BJ (cell line): Measurements from ENCODE around the gene SAMD7. TPM values are rescaled to one million over a fixed set of nuclear protein-coding genes. Genes with fewer than 3 reads are reported as not detected.

Experiments used
- CTCF ChIA-PET: fragments of 350-600 bp; formaldehyde crosslinking; extraction: SDS; loops from one replicate; lab custom pipeline; 2021; ENCODE audit warnings: antibody characterized with exemption, inconsistent platforms; lab: Yijun Ruan, JAX
- POLR2A ChIA-PET: fragments of 300-600 bp; sonication (Branson Sonifier 250); formaldehyde crosslinking; extraction: SDS; loops from one replicate; lab custom pipeline; 2021; ENCODE audit warnings: antibody characterized with exemption; lab: Charles Lee
- DNase-seq: peaks from one replicate; pipeline ENCODE4 v3.0.0-alpha.2; 2011; ENCODE audit warnings: low read depth
- H3K27me3 ChIP-seq: 2 replicates; pipeline ENCODE4 v1.6.0; 2011; ENCODE audit warnings: low read length; ENCODE audit not compliant: control insufficient read depth, insufficient read depth
- H3K36me3 ChIP-seq: 2 replicates; pipeline ENCODE4 v1.5.1; 2011; ENCODE audit warnings: low read length; ENCODE audit not compliant: control insufficient read depth, insufficient read depth
- H3K4me3 ChIP-seq: 2 replicates; pipeline ENCODE4 v1.5.1; 2011; ENCODE audit warnings: low read depth, mild to moderate bottlenecking, control low read depth, low read length
- CTCF ChIP-seq: IDR thresholded peaks from 2 replicates; pipeline ENCODE4 v1.5.1; 2011; ENCODE audit warnings: low read depth, mild to moderate bottlenecking, control low read depth, inconsistent platforms, low read length, moderate library complexity; ENCODE audit not compliant: insufficient read depth
- polyA plus RNA-seq: library from polyadenylated mRNA; depleted of rRNA; stranded (reverse); fragments of >200 nt; gene quantifications from 2 replicates; pipeline ENCODE4 v1.2.3, GENCODE V29; 2011; rRNA removed

SAMD7 gene
- polyA plus RNA-seq, 1 experiment = not detected

- CTCF ChIA-PET = interaction anchor here (1.2 kb wide), 1 partner anchor 835 kb away, joined by 3 read pairs; no protein-coding TSS in a partner anchor
- Histone ChIP-seq H3K27me3 (no peaks in the 10 kb centered on the region), H3K36me3 (peaks cover 1% of the 10 kb centered on the region), H3K4me3 (no peak overlapping the region)
- no peak for TF ChIP-seq CTCF
- POLR2A ChIA-PET = no interaction called here
- DNase-seq = no peak
These were observed 72.9 kb downstream of the SAMD7 start for GRCh38 chr3:169984292-169984691.

Other genes with a start within 250 kb of the SAMD7 start
- 4.2 and 5.3 TPM in 2 replicates for gene MECOM, start 247.9 kb upstream of the SAMD7 start, polyA plus RNA-seq
- 0.18 TPM in 1 of 2 replicates, not detected in the other for gene TERC, start 146.5 kb upstream of the SAMD7 start, polyA plus RNA-seq
- gene ACTRT3, start 142.0 kb upstream of the SAMD7 start, polyA plus RNA-seq = 2.3 and 2.9 TPM in 2 replicates
- 10.1 and 17.1 TPM in 2 replicates for gene MYNN, start 138.2 kb upstream of the SAMD7 start, polyA plus RNA-seq
- gene LRRIQ4, start 98.7 kb upstream of the SAMD7 start, polyA plus RNA-seq = not detected in 2 replicates
- 1.6 and 2.5 TPM in 2 replicates for gene LRRC34, start 98.7 kb upstream of the SAMD7 start, polyA plus RNA-seq
- not detected in 2 replicates for gene LRRC31, start 41.6 kb upstream of the SAMD7 start, polyA plus RNA-seq
- gene SEC62, start 55.2 kb downstream of the SAMD7 start, polyA plus RNA-seq = 45.7 and 98.4 TPM in 2 replicates
- 0.09 and 0.29 TPM in 2 replicates for gene GPR160, start 126.4 kb downstream of the SAMD7 start, polyA plus RNA-seq